ENCODE data around the gene OR2A5. TPM values are rescaled to one million over a fixed set of nuclear protein-coding genes. Genes with fewer than 3 reads are reported as not detected.

OR2A5 gene
- total RNA-seq = not detected
- not detected for polyA plus RNA-seq
- long read RNA-seq, donor 1 = 0 reads
- long read RNA-seq, donor 2 = 0 reads
- long read RNA-seq, donor 3 = 0 reads
- long read RNA-seq, donor 4 = 0 reads
- long read RNA-seq, donor 5 = 0 reads

GRCh38 chr7:144048648-144049047 lies at the start of gene OR2A5:
TSS of gene OR2A5 (plus strand) at chr7:144048948. CDS start at chr7:144050402, 1,454 bp downstream.
- no peak within 1 kb of the TSS for H3K4me3 ChIP-seq
- ATAC-seq (ENCODE audit: insufficient read depth, low FRiP score) (no peak), DNase-seq (no peak)
- H3K27me3 ChIP-seq (ENCODE audit: control insufficient read depth in 3 of 3, insufficient read depth in 3 of 3, low read length in 2 of 3) = peaks cover 0 to 20% (median 0%) of the 10 kb centered on the region in 3 donors
- no peaks in the 10 kb centered on the region for H3K36me3 ChIP-seq (ENCODE audit: control insufficient read depth in 4 of 4, insufficient read depth in 4 of 4, low read length in 4 of 4)
- no peaks in the 10 kb centered on the region for H3K9me3 ChIP-seq (ENCODE audit: control insufficient read depth in 4 of 4, insufficient read depth in 3 of 4, low read length in 3 of 4)
- no peak for TF ChIP-seq CTCF (IDR thresholded peaks at IDR 0.05; ENCODE audit: control extremely low read depth, extremely low read depth)
- no peak within 1 kb of the TSS for H3K27ac ChIP-seq (ENCODE audit: low read depth in 1 of 2, low read length in 1 of 2)
- WGBS, 2 donors = 68 to 78% methylated on average over 1 of the region's 1 CpG
- H3K4me1 ChIP-seq (ENCODE audit: control insufficient read depth in 5 of 5, insufficient read depth in 5 of 5, low read length in 5 of 5) = no peaks in the 10 kb centered on the region
- no peak within 1 kb of the TSS for H3K9ac ChIP-seq (ENCODE audit: insufficient read depth in 1 of 2, low read length in 2 of 2)

GRCh38 chr7:144000020-144000419 lies 48.7 kb upstream of the OR2A5 start, which contains the start of gene OR6B1:
TSS of gene OR6B1 (plus strand) at chr7:144000320. CDS start at chr7:144003997, 3,677 bp downstream.
- no peak within 1 kb of the TSS for H3K9ac ChIP-seq (ENCODE audit: insufficient read depth in 1 of 2, low read length in 2 of 2)
- ATAC-seq (ENCODE audit: insufficient read depth, low FRiP score) = no peak
- no peaks in the 10 kb centered on the region for H3K36me3 ChIP-seq (ENCODE audit: control insufficient read depth in 4 of 4, insufficient read depth in 4 of 4, low read length in 4 of 4)
- H3K27ac ChIP-seq (ENCODE audit: low read depth in 1 of 2, low read length in 1 of 2) = no peak within 1 kb of the TSS
- H3K4me3 ChIP-seq = no peak within 1 kb of the TSS
- no peaks in the 10 kb centered on the region for H3K27me3 ChIP-seq (ENCODE audit: control insufficient read depth in 3 of 3, insufficient read depth in 3 of 3, low read length in 2 of 3)
- H3K9me3 ChIP-seq (ENCODE audit: control insufficient read depth in 4 of 4, insufficient read depth in 3 of 4, low read length in 3 of 4) = no peaks in the 10 kb centered on the region
- WGBS, 2 donors = 87 to 91% methylated on average over 4 of the region's 4 CpGs
- H3K4me1 ChIP-seq (ENCODE audit: control insufficient read depth in 5 of 5, insufficient read depth in 5 of 5, low read length in 5 of 5) = no peaks in the 10 kb centered on the region
- DNase-seq = no peak
- TF ChIP-seq CTCF (IDR thresholded peaks at IDR 0.05; ENCODE audit: control extremely low read depth, extremely low read depth) = no peak

GRCh38 chr7:144001543-144001942 lies 47.2 kb upstream of the OR2A5 start:
- no peak for TF ChIP-seq CTCF (IDR thresholded peaks at IDR 0.05; ENCODE audit: control extremely low read depth, extremely low read depth)
- Histone ChIP-seq H3K4me3 (no peak overlapping the region), H3K4me1 (ENCODE audit: control insufficient read depth in 5 of 5, insufficient read depth in 5 of 5, low read length in 5 of 5) (no peaks in the 10 kb centered on the region), H3K9me3 (ENCODE audit: control insufficient read depth in 4 of 4, insufficient read depth in 3 of 4, low read length in 3 of 4) (no peaks in the 10 kb centered on the region), H3K9ac (ENCODE audit: insufficient read depth in 1 of 2, low read length in 2 of 2) (no peak overlapping the region), H3K27ac (ENCODE audit: low read depth in 1 of 2, low read length in 1 of 2) (no peak overlapping the region), H3K36me3 (ENCODE audit: control insufficient read depth in 4 of 4, insufficient read depth in 4 of 4, low read length in 4 of 4) (no peaks in the 10 kb centered on the region), H3K27me3 (ENCODE audit: control insufficient read depth in 3 of 3, insufficient read depth in 3 of 3, low read length in 2 of 3) (no peaks in the 10 kb centered on the region)
- 74 to 79% methylated on average over 3 of the region's 3 CpGs for WGBS, 2 donors
- DNase-seq (no peak), ATAC-seq (ENCODE audit: insufficient read depth, low FRiP score) (no peak)

GRCh38 chr7:144004703-144005102 lies 44.0 kb upstream of the OR2A5 start:
- no peak for DNase-seq
- Histone ChIP-seq H3K4me1 (ENCODE audit: control insufficient read depth in 5 of 5, insufficient read depth in 5 of 5, low read length in 5 of 5) (no peaks in the 10 kb centered on the region), H3K27me3 (ENCODE audit: control insufficient read depth in 3 of 3, insufficient read depth in 3 of 3, low read length in 2 of 3) (no peaks in the 10 kb centered on the region), H3K27ac (ENCODE audit: low read depth in 1 of 2, low read length in 1 of 2) (no peak overlapping the region), H3K9me3 (ENCODE audit: control insufficient read depth in 4 of 4, insufficient read depth in 3 of 4, low read length in 3 of 4) (peaks cover 0 to 2% (median 0%) of the 10 kb centered on the region in 4 donors), H3K9ac (ENCODE audit: insufficient read depth in 1 of 2, low read length in 2 of 2) (no peak overlapping the region), H3K4me3 (no peak overlapping the region), H3K36me3 (ENCODE audit: control insufficient read depth in 4 of 4, insufficient read depth in 4 of 4, low read length in 4 of 4) (no peaks in the 10 kb centered on the region)
- no peak for TF ChIP-seq CTCF (IDR thresholded peaks at IDR 0.05; ENCODE audit: control extremely low read depth, extremely low read depth)
- 73 to 74% methylated on average over 5 of the region's 5 CpGs for WGBS, 2 donors
- ATAC-seq (ENCODE audit: insufficient read depth, low FRiP score) = no peak
